ENCODE data around the gene HNRNPU.

The HNRNPU gene

GRCh38 chr1:244864253-244865027 lies at the start of gene HNRNPU:
HNRNPU (minus strand) TSS chr1:244864543; CDS start chr1:244864307, 236 bp downstream.
- peak; percentile 95 for DNase-seq (ENCODE audit: low read depth)

- no peak for DNase-seq (ENCODE audit: low read depth)
These were observed 49.5 kb upstream of the HNRNPU start for GRCh38 chr1:244913806-244914205.

- no peak for DNase-seq (ENCODE audit: low read depth)
These were observed 39.8 kb upstream of the HNRNPU start for GRCh38 chr1:244904119-244904518.

GRCh38 chr1:244901400-244902015 lies 37.2 kb upstream of the HNRNPU start:
- DNase-seq (ENCODE audit: low read depth), result no peak

- DNase-seq (ENCODE audit: low read depth), result no peak
These were observed 33.3 kb upstream of the HNRNPU start for GRCh38 chr1:244897476-244898254.

GRCh38 chr1:244896550-244896949 lies 32.2 kb upstream of the HNRNPU start:
- no peak for DNase-seq (ENCODE audit: low read depth)

GRCh38 chr1:244893836-244894235 lies 29.5 kb upstream of the HNRNPU start:
- no peak for DNase-seq (ENCODE audit: low read depth)

- no peak for DNase-seq (ENCODE audit: low read depth)
These were observed 22.9 kb upstream of the HNRNPU start for GRCh38 chr1:244887281-244887680.

GRCh38 chr1:244881552-244882280 lies 17.4 kb upstream of the HNRNPU start:
- no peak for DNase-seq (ENCODE audit: low read depth)

- no peak for DNase-seq (ENCODE audit: low read depth)
These were observed 14.3 kb upstream of the HNRNPU start for GRCh38 chr1:244878681-244879080.

- no peak for DNase-seq (ENCODE audit: low read depth)
These were observed 12.0 kb upstream of the HNRNPU start for GRCh38 chr1:244876228-244876910.

- DNase-seq (ENCODE audit: low read depth), result no peak
These were observed 10.7 kb upstream of the HNRNPU start for GRCh38 chr1:244874974-244875579.

GRCh38 chr1:244869950-244870349 lies 5.6 kb upstream of the HNRNPU start:
- DNase-seq (ENCODE audit: low read depth), result no peak

- DNase-seq (ENCODE audit: low read depth), result no peak
These were observed 5.1 kb upstream of the HNRNPU start for GRCh38 chr1:244869364-244869827.

- no peak for DNase-seq (ENCODE audit: low read depth)
These were observed 4.4 kb upstream of the HNRNPU start for GRCh38 chr1:244868484-244869363.

- DNase-seq (ENCODE audit: low read depth), result no peak
These were observed 2.0 kb upstream of the HNRNPU start for GRCh38 chr1:244866355-244866754.

- DNase-seq (ENCODE audit: low read depth), result no peak
These were observed 1.5 kb upstream of the HNRNPU start for GRCh38 chr1:244865820-244866219.

GRCh38 chr1:244865028-244865371 lies 657 bp upstream of the HNRNPU start:
- no peak for DNase-seq (ENCODE audit: low read depth)

- no peak for DNase-seq (ENCODE audit: low read depth)
These were observed 671 bp downstream of the HNRNPU start for GRCh38 chr1:244863491-244864252.
